GM18502 (cell line): ENCODE measurements around the gene RBFOX2.
"Not testable (repeated sequence)": the region's sequence is repeated elsewhere in the genome, so short reads cannot be mapped to it uniquely, and the experiment has no call there.

Experiments
- ATAC-seq: cut with Tn5 transposase; IDR thresholded peaks from one replicate; pipeline ENCODE4 v1.9.1; 2021; ENCODE audit warnings: mild to moderate bottlenecking; ENCODE audit not compliant: unreplicated experiment, poor library complexity

The RBFOX2 gene

GRCh38 chr22:36028646-36029405 is at the start of gene RBFOX2:
Gene RBFOX2, minus strand, starts transcription at chr22:36028824. Its CDS starts 399 bp downstream, at chr22:36028425.
- ATAC-seq = peak; percentile 65

- ATAC-seq = no peak
Observed at GRCh38 chr22:36077271-36077670, 48.6 kb upstream of the RBFOX2 start.

GRCh38 chr22:36075724-36076123 is 47.1 kb upstream of the RBFOX2 start:
- ATAC-seq = no peak

- no peak for ATAC-seq
Observed at GRCh38 chr22:36075230-36075629, 46.6 kb upstream of the RBFOX2 start.

GRCh38 chr22:36073476-36073875 is 44.9 kb upstream of the RBFOX2 start:
- ATAC-seq = no peak

GRCh38 chr22:36070645-36071044 is 42.0 kb upstream of the RBFOX2 start:
- not testable (repeated sequence) for ATAC-seq

GRCh38 chr22:36069368-36069767 is 40.7 kb upstream of the RBFOX2 start:
- ATAC-seq = no peak

GRCh38 chr22:36068776-36069344 is 40.2 kb upstream of the RBFOX2 start:
- ATAC-seq = no peak

GRCh38 chr22:36067235-36067558 is 38.6 kb upstream of the RBFOX2 start:
- ATAC-seq = no peak

- ATAC-seq = no peak
Observed at GRCh38 chr22:36065775-36066544, 37.3 kb upstream of the RBFOX2 start.

GRCh38 chr22:36065462-36065774 is 36.8 kb upstream of the RBFOX2 start:
- no peak for ATAC-seq

GRCh38 chr22:36064358-36064757 is 35.7 kb upstream of the RBFOX2 start:
- ATAC-seq = no peak

- ATAC-seq = no peak
Observed at GRCh38 chr22:36056980-36057379, 28.4 kb upstream of the RBFOX2 start.

- ATAC-seq = no peak
Observed at GRCh38 chr22:36055376-36056295, 27.0 kb upstream of the RBFOX2 start.

GRCh38 chr22:36054446-36054845 is 25.8 kb upstream of the RBFOX2 start:
- ATAC-seq = not testable (repeated sequence)

- ATAC-seq = no peak
Observed at GRCh38 chr22:36053242-36054147, 24.9 kb upstream of the RBFOX2 start.

- no peak for ATAC-seq
Observed at GRCh38 chr22:36052505-36052941, 23.9 kb upstream of the RBFOX2 start.

GRCh38 chr22:36049678-36049997 is 21.0 kb upstream of the RBFOX2 start:
- ATAC-seq = no peak

GRCh38 chr22:36048911-36049677 is 20.5 kb upstream of the RBFOX2 start:
- no peak for ATAC-seq
